SK-N-SH (cell line): ENCODE measurements around the gene C11orf68.

Experiments
- CHD2 ChIP-seq: fragments of 150-350 bp; IDR thresholded peaks from 2 replicates; pipeline ENCODE4 v1.6.1; 2018; ENCODE audit warnings: low read length; ENCODE audit not compliant: partially characterized antibody
- CTCF ChIP-seq: fragments of 200-600 bp; sonication (generic); IDR thresholded peaks from 2 replicates; pipeline ENCODE4 v1.6.1; 2017; ENCODE audit warnings: antibody characterized with exemption, mild to moderate bottlenecking, moderate library complexity
- FOXM1 ChIP-seq: IDR thresholded peaks from 2 replicates; pipeline ENCODE4 v1.4.0; 2012; ENCODE audit warnings: low read depth, mild to moderate bottlenecking
- GABPA ChIP-seq: IDR thresholded peaks from 2 replicates; pipeline ENCODE4 v1.4.0; 2012; ENCODE audit warnings: low read depth, mild to moderate bottlenecking
- RAD21 ChIP-seq: IDR thresholded peaks from 2 replicates; pipeline ENCODE4 v1.6.1; 2012; ENCODE audit warnings: mild to moderate bottlenecking, low read length
- TAF1 ChIP-seq: IDR thresholded peaks from 2 replicates; pipeline ENCODE4 v1.6.1; 2012; ENCODE audit warnings: low read depth, mild to moderate bottlenecking, low read length, moderate library complexity, borderline replicate concordance
- TEAD4 ChIP-seq: IDR thresholded peaks from 2 replicates; pipeline ENCODE4 v1.4.0; 2012; ENCODE audit warnings: mild to moderate bottlenecking, borderline replicate concordance; ENCODE audit not compliant: insufficient read depth

DNA sequence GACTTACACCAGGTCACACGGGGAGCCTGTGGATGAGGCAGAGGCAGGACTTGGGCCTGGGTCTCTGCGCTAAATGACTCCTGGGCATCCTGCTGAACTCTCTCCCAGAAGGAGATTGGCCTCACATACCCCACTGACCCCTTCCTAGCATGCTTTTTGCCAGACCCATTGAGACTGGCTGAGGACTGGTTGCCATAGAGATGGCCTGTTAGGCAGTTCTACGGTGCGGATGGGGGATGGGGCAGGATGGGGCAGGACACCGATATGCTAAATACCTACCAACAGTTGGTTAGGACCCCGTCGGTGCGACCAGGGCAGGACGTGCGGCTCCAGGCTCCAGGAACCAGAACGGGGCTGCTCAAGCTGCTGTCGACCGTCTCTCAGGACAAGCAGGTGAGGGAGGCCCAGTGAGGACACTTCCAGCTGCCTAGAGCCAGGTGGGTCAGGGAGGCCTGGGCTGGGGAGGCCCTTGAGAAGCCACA, 26.6 kb upstream of the C11orf68 start, which contains the start of gene TSGA10IP:
- TF ChIP-seq CHD2 (no peak), TEAD4 (no peak), TAF1 (no peak), CTCF (no peak), FOXM1 (no peak), GABPA (no peak), RAD21 (no peak)
